GM18870 (cell line): ENCODE data around the gene MAP3K2.

Experiments
- ATAC-seq: cut with Tn5 transposase; IDR thresholded peaks from one replicate; pipeline ENCODE4 v1.9.1; 2021; ENCODE audit warnings: moderate library complexity; ENCODE audit not compliant: unreplicated experiment

MAP3K2 gene

GRCh38 chr2:127408004-127408806 is 20.4 kb upstream of the MAP3K2 start:
- ATAC-seq: no peak

DNA sequence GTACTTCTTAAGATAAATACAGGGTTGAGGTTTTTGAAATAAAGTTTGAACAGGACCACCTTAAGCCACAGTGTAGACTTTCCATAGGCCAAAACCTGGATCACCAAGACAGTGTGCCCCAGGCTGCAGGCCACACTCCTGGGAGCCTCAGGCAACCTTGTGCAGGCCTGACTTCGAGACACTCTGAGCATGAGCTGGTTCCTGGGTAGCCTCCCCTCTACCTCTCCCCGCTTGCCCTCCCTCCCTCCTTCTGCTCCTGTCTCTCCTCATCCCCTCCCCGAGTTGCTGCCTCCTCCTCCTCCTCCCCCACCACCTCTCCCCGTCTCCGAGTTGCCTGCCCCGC is 19.9 kb upstream of the MAP3K2 start:
- no peak for ATAC-seq

- no peak for ATAC-seq
These were observed 19.3 kb upstream of the MAP3K2 start for GRCh38 chr2:127407091-127407490.

DNA sequence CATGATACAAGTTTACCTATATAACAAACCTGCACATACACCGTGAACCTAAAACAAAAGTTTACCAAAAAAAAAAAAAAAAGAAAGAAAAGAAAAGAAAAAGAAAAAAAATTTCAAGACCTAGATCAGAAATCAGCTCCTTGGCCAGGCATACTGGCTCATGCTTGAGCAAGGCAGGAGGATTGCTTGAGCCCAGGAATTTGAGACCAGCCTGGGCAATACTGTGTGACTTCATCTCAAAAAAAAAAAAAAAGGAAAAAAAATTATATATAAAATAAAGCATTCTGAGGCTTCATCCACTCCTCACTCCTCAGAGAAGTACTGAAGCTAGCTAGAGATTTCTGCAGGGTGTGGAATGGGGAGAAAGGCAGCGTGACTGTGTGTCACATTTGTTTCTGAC is 18.7 kb upstream of the MAP3K2 start:
- ATAC-seq: no peak

DNA sequence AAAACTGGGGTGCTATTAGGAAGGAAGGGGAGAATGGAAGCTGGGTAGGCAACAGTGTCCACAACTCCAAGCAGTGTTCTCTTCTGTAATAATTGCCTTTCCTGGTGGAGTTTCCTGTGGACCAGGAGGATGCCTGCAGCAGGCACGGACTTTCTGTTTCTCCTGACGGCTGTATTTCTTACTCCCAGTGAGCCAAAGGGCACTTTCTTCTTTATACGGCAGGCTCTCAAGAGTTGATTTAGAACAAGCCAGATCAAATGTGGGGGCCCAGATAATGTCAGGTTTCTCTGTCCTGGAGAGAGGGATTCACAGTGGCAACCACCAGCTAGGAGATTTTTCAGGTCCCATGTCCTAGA is 17.5 kb upstream of the MAP3K2 start:
- ATAC-seq: no peak

DNA sequence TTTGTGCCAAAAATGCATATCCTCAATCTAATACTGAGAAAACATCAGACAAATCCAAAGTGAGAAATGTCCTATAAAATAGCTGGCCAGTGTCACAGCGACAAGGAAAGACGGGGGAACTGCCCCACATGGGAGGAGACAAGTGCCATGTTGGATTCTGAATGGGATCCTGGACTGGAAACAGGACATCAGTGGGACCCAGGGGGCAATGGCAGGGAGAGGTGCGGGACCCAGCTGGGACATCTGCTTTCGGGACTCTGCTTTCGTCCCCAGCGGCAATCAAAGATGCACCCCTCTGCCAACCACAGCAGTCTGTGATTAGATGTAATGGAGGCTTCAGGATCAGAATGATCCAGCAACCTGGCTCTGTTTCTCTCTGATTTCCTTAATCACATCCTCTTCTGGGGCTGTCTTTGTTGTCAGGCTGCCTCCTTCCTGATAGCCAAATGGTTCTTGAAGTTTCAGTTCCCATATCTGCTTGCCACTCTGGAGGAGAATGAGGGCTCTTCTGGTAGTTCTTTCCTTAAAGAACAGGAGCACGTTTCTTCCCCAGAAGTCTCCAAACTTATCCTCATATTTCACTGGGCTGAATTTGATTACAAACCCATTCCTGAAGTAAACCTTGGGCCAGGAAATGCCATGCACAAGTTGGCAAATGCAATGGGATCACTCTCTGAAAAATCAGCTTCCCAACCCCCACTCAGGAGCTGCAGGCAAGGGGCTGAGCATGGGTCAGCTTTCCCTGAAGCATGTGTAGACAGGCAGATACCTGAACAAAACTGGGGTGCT is 16.9 kb upstream of the MAP3K2 start:
- ATAC-seq: no peak

GRCh38 chr2:127403460-127403859 is 15.7 kb upstream of the MAP3K2 start:
- ATAC-seq: no peak

DNA sequence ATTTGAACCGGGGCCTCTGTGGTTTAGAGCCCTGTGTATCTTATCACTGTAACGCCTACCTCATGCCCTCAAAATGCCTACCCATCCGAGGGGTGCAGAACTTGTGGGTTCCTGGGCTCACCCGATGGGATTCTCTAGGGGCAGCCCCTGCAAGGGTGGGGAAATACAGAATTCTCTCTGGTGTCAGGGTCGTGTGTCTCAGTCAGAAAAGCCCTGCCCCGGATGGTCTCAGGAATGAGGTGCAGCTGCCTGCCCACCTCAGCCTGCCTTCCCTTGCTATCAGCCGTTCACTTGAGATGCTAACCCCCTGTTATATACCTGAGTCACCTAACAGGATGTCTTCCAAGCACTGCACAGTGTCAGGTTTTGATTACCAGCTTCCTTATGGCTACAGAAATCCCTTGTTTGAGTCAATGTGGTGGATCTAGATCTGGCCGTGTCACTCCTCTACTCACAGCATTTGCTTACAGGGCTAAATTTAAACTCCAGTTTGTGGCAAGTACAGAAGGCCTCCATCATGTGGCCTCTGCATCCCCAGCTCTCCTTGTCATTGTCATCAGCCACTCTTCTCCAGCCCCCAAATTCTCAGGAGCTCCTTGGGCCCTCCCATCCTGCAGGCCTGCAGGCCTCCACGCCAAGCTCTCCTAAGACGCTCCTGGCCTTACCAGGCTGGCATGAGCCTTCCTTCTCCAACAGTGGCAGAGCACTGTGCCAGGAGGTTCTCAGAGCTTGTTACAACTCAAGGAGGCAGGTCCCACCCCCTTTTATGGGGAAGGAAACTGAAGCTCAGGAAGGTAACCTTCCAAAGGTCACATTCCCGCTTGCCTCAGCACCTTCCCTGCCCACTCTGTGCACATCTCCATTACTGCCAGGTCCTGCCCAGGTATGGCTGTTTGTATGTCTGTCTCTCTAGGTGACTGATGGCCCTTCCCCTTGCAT is 14.3 kb upstream of the MAP3K2 start:
- ATAC-seq: no peak

GRCh38 chr2:127400897-127401756 is 13.4 kb upstream of the MAP3K2 start:
- no peak for ATAC-seq

DNA sequence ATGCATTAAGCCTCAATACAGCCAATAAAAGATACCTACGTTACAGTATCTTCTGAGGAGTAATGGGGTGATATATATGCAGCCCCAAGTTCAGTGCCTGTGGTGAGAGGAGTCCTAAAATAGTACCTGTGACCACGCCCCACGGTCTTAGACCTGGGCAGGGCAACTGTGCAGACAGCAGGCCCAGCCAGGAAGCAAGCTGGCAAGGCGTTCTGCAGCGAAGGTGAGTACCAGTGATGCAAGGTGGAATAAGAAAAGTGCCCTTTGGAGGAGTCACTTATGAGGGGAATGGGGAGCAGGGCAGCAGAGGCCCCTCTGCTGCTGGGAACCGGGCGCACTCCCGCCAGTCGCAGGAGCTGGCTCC is 12.7 kb upstream of the MAP3K2 start:
- ATAC-seq: no peak

- peak; percentile 92 for ATAC-seq
These were observed 10.4 kb upstream of the MAP3K2 start for GRCh38 chr2:127398239-127398590.

GRCh38 chr2:127397568-127398238 is 9.9 kb upstream of the MAP3K2 start:
- ATAC-seq: no peak

GRCh38 chr2:127394492-127394891 is 6.7 kb upstream of the MAP3K2 start:
- no peak for ATAC-seq

GRCh38 chr2:127392828-127393578 is 5.2 kb upstream of the MAP3K2 start:
- no peak for ATAC-seq

DNA sequence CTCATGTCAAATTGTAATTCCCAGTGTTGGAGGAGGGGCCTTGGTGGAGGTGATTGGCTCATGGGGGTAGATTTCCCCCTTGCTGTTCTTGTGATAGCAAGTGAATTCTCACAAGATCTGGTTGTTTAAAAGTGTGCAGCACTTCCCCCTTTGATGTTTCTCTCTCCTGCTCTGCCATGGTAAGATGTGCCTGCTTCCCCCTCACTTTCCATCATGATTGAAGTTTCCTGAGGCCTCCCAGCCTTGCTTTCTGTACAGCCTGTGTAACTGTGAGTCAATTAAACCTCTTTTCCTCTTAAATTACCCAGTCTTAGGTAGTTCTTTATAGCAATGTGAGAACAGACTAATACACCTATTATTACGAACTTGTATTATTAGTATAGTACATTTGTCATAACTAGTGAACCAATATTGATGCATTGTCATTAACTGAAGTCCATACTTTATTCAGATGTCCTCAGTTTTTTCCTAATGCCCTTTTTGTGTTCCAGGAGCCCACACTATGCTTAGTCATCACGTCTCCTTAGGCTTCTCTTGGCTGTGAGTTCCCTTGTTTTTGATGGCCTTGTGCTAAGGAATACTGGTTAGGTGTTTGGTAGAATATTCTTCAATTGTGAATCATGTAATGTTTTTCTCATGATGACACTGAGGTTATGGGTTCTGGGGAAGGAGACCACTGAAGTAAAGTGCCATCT is 4.5 kb upstream of the MAP3K2 start:
- no peak for ATAC-seq

GRCh38 chr2:127389778-127390435 is 2.1 kb upstream of the MAP3K2 start:
- ATAC-seq: no peak

DNA sequence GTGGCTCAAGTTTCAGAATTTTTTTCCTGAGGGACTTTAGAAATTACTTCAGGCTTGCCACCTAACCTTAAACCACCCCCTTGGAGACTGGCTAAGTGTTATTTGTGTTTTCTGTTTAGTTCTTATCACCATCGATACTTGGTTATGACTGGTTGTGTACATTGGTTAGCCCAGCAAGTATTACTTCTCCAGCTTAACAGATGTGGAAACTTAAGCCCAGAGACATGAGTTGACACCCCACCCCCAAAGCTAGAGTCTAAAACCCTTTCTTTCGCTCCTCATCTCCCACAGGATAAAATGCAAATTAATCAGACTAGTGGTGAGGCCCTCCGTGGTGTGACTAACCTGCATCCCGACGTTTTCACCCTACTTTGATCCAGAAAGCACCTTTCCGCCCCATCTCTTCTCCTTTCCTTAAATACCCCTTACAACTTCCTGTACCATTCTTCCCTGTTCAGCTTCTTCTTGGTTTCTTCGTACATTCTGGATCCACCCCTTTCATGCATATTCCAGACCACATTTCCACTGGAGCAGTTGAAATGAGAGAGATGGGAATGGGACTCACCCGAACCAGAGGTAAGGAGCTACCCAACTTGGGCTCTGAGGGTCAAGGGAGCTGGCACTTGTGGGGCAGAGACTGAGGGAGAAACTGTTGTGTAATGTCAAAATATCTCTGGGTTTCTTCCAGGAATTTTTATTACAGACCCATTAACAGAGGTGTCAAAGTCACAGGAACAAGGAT is 819 bp upstream of the MAP3K2 start:
- peak; percentile 15 for ATAC-seq
